Esophagus mucosa (tissue), 1 donor: ENCODE results near the gene ZNF428. TPM values are rescaled to one million over a fixed set of nuclear protein-coding genes. Genes with fewer than 3 reads are reported as not detected.

Experiments
- ATAC-seq: fragments of 200-7000 bp; cut with Tn5 transposase; one replicate; pipeline ENCODE4 v1.9.1; 2020
- total RNA-seq: library from RNA; stranded (reverse); gene quantifications from one replicate; pipeline ENCODE4 v1.2.4, GENCODE V29; 2023
- donor health status: DM: yes; HTN: yes; CAD: no.

The ZNF428 gene
- total RNA-seq, 1 donor from 2014 or later = 14.9 TPM

DNA sequence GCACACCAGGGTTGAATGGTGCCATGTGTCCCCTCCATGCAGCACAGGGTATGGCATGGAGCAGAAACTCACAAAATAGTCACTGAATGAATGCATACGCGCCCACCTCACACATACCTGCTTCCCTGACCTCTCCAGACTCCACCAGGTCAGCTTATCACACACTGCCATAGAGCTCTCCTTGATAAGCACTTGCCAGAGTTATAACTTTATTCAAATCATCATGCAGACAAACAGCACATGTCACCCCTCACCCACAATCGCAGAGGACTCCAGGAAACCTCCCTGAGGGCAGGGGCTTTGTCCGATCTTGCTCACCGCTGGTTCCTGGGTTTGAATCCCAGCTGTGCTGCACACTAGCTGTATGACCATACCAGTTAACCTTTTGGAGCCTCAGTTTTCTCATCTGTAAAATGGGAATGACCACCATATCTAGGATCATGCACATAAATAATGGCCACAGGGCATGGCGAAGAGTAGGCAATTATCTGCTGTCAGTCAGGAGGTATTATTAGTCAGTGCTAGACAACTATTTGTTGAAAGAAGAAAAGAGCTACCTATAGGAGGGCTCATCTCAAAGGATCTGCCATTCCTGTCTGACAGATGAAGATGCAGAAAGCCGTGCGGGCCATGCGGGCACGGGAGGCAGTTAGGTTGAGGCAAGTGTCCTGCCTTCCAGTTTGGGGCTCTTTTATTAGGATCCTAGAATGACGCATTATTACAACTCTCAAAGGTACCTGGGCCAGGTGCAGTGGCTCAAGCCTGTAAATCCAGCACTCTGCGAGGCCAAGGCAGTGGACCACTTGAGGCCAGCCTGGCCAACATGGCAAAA, 58.1 kb downstream of the ZNF428 start:
- no peak for ATAC-seq

DNA sequence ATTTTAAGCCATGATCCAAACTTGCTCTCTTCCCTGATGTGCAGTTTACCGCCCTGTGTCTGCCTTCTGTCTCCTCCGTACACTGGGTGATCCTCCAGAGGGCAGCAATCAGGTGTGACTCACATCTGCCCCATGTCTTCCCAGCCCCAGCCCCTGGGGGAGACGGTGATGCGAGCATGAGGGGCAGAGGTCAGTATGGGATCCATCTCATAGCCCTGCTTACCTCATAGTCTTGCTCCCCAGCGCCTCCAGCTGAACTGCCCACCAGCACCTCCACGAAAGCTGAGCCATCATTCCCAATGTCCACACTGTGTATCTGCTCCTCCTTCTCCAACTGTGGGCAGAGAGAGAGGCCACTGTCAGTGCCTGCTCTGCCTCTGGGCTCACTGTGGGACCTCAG, 58.7 kb downstream of the ZNF428 start:
- ATAC-seq = no peak

Other genes with a start within 250 kb of the ZNF428 start
- 3.3 TPM for gene TEX101, start 204.7 kb downstream of the ZNF428 start, total RNA-seq
- gene LYPD3, start 154.0 kb downstream of the ZNF428 start, total RNA-seq = 739 TPM
- 52.2 TPM for gene PHLDB3, start 114.9 kb downstream of the ZNF428 start, total RNA-seq
- gene ETHE1, start 92.4 kb downstream of the ZNF428 start, total RNA-seq = 81.9 TPM
- gene ZNF575, start 86.4 kb downstream of the ZNF428 start, total RNA-seq = 0.72 TPM
- gene XRCC1, start 44.1 kb downstream of the ZNF428 start, total RNA-seq = 15.6 TPM
- gene PINLYP, start 43.8 kb downstream of the ZNF428 start, total RNA-seq = 9.1 TPM
- 10.5 TPM for gene IRGQ, start 23.5 kb downstream of the ZNF428 start, total RNA-seq
- gene ZNF576, start 23.0 kb downstream of the ZNF428 start, total RNA-seq = 12.4 TPM
- 0.12 TPM for gene SRRM5, start 7.5 kb downstream of the ZNF428 start, total RNA-seq
- gene CADM4, start 20.2 kb upstream of the ZNF428 start, total RNA-seq = 13.0 TPM
- 5.8 TPM for gene PLAUR, start 50.5 kb upstream of the ZNF428 start, total RNA-seq
- gene IRGC, start 96.4 kb upstream of the ZNF428 start, total RNA-seq = not detected
- gene SMG9, start 135.3 kb upstream of the ZNF428 start, total RNA-seq = 22.3 TPM
- gene KCNN4, start 161.3 kb upstream of the ZNF428 start, total RNA-seq = 4.1 TPM
- gene LYPD5, start 182.8 kb upstream of the ZNF428 start, total RNA-seq = 18.0 TPM
- gene ZNF283, start 207.7 kb upstream of the ZNF428 start, total RNA-seq = 5.3 TPM